CD4-positive, alpha-beta T cell treated with Interleukin-6 at 100 ng/mL for 8 hours (primary cell): ENCODE data around the gene COPS3.
"Not testable (repeated sequence)": the region's sequence is repeated elsewhere in the genome, so short reads cannot be mapped to it uniquely, and the experiment has no call there.

Source experiments
- DNase-seq: peaks from one replicate; pipeline ENCODE4 v3.0.0-alpha.2; 2020; ENCODE audit warnings: mixed read lengths, low spot score

The COPS3 gene

DNA sequence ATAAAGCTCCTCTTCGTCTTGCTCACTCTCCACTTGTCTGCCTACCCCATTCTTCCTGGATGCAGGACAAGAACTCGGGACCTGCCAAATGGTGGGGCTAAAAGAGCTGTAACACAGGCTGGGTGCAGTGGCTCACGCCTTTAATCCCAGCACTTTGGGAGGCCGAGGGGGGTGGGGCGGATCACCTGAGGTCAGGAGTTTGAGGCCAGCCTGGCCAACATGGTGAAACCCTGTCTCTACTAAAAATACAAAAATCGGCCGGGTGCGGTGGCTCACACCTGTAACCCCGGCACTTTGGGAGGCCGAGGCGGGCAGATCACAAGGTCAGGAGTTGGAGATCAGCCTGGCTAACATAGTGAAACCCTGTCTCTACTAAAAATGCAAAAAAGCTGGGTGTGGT is 20.6 kb upstream of the COPS3 start:
- not testable (repeated sequence) for DNase-seq

DNA sequence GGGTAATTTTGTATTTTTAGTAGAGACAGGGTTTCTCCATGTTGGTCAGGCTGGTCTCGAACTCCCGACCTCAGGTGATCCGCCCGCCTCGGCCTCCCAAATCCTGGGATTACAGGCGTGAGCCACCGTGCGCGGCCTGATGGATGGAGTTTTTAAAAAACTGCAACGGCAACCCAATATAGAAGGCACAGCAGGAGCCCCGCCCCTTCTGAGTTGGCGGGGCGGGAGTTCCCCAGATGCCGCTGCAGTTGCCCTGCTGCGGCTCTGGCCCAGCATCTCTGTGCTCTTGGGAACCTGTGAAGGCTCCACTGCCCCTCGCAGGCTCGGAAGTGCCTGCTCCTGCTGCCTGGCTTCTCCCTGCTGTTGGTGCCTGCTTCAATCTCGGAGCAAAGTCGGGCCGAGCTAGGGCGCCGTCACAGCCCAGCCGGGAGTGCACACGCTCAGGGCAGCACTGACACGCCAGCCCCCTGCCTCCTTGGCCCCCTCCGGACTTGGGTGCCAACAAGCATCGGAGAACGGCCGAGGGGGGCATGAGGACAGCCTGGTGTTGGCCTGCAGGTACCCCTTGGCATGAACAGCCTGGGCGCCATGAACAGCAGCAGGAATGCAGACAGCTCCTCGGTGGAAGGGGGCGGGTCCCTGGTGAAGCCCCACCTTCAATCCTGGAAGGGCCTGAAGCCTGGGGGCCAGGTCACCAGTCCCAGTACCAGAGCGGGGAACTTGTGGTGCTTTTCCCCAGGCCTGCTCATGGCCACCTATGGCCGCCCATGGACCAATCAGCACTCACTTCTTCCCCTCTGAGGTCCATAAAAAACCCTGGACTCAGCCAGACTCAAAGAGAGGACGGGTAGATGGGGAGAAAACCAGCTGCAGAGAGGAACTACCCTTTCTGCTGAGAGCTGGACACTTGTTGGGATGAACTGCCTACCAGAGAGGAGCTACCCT is 19.9 kb upstream of the COPS3 start:
- peak; percentile 48 for DNase-seq

DNA sequence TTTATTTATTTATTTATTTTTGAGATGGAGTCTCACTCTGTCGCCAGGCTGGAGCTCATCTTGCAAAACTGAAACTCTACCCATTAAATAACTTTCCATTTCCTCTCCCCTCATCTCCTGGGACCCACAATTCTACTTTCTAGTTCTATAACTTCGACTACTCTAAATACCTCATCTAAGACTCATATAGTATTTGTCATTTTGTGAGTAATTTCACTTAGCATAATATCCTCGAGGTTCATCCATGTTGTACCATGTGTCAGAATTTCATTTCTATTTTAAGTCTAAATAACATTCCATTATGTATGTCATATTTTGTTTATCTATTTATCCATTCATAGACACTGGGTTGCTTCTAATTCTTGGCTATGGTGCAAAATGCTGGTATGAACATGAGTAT is 17.1 kb upstream of the COPS3 start:
- DNase-seq, result no peak

DNA sequence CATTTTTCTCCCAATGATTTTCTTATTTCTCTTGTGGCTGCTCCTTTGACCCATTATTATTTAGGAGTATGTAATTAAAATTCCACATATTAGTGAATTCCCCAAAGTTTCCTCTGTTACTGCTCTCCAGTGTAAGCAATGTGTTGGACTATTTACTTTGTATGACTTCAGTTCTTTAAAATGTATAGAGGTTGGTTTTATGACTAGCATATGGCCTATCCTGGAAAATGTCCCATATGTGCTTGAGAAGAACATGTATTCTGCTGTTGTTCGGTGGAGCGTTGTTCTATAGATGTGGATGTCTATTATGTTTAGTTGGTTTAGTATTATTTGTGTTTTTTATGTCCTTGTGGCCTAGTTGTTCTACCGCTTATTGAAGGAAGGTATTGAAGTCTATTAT is 16.2 kb upstream of the COPS3 start:
- DNase-seq, result no peak

DNA sequence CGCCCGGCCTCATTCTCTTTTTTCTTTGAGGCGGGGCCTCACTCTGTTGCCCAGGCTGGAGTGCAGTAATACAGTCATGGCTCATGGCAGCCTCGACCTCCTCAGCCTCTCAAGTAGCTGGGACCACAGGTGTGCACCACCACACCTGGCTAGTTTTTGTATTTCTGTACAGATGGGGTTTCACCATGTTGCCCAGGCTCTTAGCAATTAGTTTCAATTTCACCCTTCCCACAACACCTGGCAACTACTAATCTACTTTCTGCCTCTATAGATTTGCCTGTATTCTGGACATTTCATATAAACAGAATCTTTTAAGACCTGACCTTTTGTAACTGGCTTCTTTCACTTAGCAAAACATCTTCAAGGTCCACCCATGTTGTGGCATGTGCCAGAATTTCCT is 14.1 kb upstream of the COPS3 start:
- DNase-seq, result no peak

DNA sequence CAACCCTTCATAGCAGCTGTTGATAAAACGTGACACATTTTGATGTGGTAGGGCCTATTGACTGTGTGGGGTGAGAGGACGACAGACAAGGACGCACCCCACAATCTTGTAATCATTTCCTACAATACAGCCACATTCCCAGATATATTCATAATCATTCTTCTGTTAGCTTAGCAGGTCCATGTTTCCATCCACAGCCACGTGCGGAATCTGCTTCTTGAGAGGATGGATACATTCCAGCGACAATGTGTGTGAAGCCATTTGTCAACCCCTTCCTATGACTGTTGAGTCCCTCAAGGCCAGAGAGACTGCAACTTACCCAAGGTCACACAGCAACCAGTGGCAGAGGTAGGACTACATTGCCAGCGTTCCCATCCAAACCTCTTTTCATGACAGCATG is 8.7 kb upstream of the COPS3 start:
- DNase-seq, result no peak

DNA sequence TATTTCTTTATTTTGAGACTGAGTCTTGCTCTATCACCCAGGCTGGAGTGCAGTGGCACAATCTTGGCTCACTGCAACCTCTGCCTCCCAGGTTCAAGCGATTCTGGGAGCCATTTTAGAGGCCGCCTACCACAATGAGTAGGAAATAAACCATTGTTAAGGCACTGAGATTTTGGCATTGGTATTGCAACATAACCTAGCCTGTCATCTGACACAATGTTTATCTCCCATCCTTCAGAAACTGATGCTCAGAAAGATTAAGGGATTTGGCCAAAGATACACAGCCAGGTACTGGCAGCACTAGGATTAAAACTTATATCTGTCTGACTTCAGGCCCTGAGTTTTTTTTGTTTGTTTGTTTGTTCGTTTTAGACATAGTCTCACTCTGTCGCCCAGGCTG is 8.0 kb upstream of the COPS3 start:
- no peak for DNase-seq

DNA sequence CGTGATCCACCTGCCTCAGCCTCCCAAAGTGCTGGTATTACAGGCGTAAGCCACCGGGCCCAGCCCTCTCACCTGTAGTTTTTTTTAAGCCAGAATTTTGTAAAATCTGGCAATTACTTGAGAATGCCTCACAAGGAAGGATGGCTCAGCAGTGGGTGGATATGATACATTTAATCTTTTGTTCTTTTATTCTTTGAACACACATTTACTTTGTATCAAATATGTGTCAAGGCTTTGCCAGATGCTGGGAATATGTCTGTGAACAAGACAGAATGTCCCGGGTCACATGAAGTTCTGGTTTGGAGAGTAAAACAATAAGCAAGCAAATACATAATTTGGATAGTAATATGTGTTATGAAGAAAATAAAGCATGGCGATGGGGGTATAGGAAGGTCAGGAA is 4.9 kb upstream of the COPS3 start:
- DNase-seq, result no peak

DNA sequence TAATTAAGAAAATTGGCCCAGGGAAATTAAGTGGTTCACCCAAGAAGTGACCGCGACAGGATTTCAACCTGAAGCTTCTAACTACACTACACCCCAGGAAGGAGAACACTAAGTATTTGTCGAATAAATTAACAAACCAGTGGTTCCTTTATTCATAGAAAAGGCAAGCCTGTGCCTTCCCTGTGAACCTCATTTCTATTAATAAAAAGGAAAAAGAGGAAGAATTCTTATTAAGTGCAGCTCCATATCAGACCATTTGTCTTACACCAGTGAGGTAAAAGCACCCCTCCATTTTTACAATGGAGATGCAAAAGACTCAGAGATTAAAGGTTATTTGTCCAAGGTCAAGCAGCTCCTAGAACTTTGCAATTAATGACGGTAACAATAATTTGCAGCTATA is 1.7 kb downstream of the COPS3 start:
- no peak for DNase-seq

DNA sequence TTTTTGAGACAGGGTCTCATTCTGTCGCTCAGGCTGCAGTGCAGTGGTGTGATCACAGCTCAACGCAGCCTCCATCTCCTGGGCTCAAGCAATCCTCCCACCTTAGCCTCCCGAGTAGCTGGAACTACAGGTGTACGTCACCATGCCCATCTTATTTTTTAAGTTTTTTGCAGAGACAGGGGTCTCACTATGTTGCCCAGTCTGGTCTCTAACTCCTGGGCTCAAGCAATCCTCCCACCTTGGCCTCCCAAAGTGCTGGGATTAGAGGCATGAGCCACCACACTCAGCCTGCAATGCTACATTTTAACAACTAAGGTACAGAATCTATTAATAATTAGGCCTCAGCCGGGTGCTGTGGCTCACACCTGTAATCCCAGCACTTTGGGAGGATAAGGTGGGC is 3.6 kb downstream of the COPS3 start:
- not testable (repeated sequence) for DNase-seq

DNA sequence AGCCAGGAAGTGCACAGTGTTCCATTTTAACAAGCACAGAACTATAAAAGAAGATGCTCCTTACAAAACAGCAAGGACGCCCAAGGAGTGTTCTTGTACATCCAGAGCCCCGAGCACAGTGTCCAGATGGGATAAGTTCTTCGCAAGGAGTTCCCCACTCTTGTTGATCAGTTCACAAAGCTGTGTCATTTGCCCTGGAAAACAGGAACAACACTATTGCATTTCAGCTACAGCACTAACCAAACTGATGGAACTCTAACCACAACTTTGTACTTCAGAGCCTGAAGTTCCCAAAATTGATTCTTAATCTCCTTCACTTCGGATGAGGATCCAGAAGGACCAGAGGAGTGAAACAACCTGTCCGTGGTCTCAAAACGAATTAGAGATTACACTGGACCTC is 5.1 kb downstream of the COPS3 start:
- no peak for DNase-seq

DNA sequence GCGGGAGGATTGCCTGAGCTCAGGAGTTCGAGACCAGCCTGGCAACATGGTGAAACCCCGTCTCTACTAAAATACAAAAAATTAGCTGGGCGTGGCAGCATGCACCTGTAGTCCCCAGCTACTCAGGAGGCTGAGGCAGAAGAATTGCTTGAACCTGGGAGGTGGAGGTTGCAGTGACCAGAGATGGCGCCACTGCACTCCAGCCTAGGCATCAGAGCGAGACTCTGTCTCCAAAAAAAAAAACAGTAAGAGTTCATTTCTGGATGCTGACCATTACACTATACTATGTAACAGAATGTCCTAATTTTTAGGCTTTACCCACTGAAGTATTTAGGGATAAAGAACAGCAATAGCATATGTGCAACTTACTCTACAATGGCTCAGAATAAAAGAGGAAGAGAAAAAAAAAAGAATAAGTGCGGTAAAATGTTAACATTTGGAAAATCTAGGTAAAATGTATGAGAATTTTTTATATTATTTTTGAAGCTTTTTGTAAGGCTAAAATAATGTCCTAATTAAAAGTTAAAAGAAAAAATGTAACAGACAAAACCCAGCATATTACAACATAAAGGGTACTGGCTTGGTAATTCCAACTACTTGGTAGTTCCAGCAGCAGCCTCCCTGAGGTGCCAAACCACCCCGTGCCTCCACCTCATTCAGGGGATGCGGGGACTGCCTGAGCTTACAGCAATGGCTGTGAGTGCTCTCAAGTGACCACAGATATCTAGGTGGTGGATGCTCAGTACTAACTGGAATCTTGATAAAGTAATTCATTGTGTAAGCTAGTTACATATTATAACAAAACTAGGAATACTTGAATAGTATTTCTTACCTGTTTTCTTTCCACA is 10.9 kb downstream of the COPS3 start:
- no peak for DNase-seq

DNA sequence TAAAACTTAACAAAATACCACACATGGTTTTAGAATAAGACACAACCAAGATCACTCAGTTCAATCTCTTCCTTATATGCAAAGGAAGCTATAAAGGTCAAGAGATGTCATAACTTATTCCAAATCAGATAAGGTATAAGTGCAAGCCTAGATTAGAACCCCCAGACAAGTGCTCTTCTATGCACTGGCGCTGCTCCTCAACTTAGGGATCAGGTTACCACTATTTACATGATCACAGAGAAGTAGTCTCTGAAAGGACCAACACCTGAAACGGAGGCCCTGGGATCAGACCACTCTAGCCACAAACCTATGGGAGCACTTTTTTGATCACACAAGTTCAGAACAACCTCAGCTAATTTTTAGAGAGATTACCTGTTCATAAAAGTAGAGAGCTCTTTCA is 16.6 kb downstream of the COPS3 start:
- no peak for DNase-seq

DNA sequence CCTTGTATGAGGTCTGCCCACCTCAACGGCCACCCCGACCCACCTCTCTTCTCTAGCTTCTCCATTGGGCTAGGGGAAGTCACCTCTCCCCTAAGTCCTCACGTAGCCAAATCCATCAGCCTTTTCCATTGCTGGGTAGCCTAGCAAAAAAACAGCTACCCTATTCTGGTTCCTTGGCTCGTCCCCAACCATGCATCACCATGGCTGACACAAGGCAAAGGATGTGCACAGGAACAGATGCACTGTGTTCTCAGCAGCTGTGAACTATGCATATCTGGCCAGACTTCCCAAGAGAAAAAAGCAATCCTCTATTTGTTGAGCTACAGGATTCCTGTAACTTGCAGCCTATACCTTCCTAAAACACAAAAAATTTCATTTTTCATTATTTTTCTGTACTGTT is 22.0 kb downstream of the COPS3 start:
- DNase-seq, result no peak

DNA sequence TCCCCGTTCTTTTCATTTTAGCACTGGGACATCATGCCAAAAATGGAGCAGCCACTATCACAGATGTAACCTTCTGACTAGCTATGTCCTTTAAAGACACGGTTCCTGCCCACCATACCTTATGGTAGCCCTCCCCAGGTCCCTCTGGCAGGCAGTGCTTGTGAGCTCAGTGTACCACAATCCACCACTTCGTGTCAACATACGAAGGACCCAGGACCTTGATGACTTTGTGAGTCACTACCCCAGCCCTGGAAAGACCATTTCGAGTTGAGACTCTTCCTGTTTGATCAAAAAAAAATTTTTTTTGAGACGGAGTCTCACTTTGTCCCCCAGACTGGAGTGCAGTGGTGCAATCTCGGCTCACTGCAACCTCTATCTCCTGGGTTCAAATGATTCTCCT is 23.0 kb downstream of the COPS3 start:
- no peak for DNase-seq

DNA sequence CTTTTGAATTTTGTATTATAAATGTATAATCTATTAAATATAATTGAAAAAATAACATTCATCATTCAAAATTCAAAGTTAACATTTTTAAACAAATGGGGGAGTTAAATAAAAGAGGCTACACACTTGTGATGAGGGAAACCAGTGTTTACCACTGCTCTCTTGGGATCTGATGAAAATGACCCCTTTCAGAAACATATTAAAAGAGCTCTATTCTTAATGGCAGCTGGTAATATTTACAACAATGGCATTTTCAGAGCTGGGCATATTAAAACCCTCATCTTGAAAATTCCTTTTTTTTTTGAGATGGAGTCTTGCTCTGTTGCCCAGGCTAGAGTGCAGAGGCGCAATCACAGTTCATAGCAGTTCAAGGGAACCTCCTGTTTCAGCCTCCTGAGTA is 24.7 kb downstream of the COPS3 start:
- DNase-seq, result no peak

DNA sequence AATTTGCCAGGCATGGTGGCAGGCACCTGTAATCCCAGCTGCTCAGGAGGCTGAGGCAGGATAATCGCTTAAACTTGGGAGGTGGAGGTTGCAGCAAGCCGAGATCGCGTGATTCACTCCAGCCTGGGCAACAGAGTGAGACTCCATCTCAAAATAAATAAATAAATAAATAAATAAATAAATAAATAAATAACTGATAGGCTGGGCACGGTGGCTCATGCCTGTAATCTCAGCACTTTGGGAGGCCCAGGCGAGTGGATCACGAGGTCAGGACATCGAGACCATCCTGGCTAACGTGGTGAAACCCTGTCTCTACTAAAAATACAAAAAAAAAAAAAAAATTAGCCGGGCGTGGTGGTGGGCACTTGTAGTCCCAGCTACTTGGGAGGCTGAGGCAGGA is 25.4 kb downstream of the COPS3 start:
- DNase-seq, result not testable (repeated sequence)

DNA sequence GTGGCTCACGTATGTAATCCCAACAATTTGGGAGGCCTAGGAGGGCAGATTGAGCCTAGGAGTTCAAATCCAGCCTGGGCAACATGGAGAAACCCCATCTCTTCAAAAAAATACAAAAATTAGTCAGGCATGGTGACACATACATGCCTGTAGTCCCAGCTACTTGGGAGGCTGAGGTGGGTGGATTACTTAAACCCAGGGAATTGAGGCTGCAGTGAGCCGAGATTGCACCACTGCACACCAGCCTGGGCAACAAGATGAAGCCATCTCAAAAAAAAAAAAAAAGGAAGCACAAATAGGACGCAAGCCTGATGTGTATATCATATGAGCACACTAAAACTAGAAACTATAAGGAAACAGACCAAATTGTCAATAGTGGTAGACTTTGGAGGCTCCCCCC is 27.0 kb downstream of the COPS3 start:
- DNase-seq, result no peak

DNA sequence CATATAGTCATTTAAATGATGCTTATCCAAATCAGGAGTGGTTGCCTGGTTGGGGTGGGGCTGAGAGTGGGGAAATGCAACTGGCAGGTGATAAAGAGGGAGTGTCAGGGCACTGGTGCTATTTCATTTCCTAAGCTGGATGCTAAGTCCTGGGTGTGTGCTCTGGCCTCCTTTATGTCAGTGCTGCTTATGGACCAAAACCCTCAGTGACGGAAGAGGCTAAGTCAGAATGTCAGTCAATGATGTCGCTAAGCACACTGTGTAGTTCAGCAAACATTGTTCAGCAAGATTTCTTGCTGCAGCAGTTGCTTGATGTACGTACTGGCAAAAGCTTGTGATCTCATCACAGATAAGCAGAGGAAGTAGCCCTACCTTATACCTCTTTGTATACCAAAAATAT is 27.6 kb downstream of the COPS3 start:
- no peak for DNase-seq

DNA sequence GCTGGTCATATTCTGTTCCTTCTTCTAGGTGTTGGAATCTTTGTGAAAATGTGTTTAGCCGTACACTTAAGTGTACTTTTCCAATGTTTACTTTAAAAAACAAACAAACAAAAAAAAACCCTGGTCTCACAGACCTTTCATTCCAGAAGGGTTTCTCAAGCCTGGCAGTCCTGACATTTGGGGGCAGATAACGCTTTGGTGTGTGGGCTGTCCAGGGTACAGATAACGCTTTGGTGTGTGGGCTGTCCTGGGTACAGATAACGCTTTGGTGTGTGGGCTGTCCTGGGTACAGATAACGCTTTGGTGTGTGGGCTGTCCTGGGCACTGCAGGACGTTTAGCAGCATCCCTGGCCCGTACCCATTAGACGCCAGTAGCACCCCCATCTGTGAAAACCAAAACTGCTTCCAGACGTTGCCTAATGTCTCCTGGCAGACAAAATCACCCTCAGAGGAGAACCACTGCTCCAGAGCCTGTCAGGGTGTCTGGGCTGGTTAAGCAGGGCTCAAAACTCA is 28.8 kb downstream of the COPS3 start:
- DNase-seq, result no peak

DNA sequence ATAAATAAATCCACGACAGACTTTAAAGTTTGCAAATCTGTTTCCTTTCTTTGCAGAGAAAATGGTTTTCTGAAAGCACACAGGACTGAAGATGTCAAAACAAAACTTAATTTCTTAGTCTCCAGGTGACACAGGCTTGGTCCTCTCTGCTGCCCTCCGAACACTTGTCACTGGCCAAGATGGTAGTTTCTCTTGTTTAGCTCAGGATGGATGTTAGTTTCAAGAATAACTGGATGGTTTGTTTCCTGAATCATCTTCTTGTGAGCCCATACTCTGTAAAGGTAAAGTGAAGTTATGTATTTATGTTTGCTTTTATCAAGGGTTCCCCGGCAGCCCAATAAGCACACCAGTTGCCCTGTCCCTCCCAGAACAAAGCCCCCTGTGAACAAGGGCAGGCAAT is 34.2 kb downstream of the COPS3 start:
- DNase-seq, result no peak

DNA sequence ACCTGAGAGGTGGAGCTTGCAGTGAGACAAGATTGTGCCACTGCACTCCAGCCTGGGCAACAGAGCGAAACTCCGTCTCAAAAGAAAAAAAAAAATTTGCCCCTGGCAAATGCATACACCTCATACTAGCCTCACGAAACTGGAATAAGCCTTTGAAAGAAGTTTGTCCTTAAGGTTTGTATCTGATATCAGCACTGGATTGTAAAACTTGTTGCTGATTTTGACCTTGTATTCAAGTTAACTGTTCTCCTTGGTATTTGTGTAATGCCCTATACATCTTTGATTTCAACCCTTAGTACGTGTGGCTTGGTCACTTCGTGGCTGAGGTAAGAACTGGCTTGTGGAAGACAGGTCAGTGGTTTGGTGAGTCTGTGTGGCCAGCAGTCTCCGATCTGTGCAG is 37.9 kb downstream of the COPS3 start:
- no peak for DNase-seq

DNA sequence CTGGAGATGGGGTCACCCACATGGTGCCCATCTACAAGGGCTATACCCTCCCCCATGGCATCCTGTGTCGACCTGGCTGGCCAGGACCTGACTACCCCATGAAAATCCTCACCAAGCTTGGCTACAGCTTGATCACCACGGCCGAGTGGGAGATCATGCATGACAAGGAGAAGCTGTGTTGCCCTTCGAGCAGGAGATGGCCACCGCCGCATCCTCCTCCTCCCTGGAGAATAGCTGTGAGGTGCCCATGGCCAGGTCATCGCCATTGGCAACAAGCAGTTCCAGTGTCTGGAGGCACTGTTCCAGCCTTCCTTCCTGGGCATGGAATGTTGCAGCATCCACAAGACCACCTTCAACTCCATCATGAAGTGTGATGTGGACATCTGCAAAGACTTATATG is 38.8 kb downstream of the COPS3 start:
- no peak for DNase-seq
